Keratinocyte (primary cell): Measurements from ENCODE around the gene METTL8. TPM values are rescaled to one million over a fixed set of nuclear protein-coding genes. Genes with fewer than 3 reads are reported as not detected.

Experiments used
- DNase-seq: peaks from one replicate; pipeline ENCODE4 v3.0.0-alpha.2; 2011; ENCODE audit warnings: low read depth, missing footprints, low spot score
- FAIRE-seq: peaks from 2 replicates; lab custom pipeline; 2011; peaks lifted over from hg19 to GRCh38; lab: Jason Lieb, UNC
- H2AFZ ChIP-seq: 2 replicates; pipeline ENCODE4 v1.6.0; 2012; ENCODE audit warnings: low read length, control low read depth, inconsistent platforms; ENCODE audit not compliant: control insufficient read depth
- H3K27ac ChIP-seq: 2 replicates; pipeline ENCODE4 v1.5.1; 2011; ENCODE audit warnings: low read length; ENCODE audit not compliant: control insufficient read depth, insufficient read depth
- H3K27me3 ChIP-seq: 3 replicates; pipeline ENCODE4 v1.6.0; 2011; ENCODE audit warnings: low read length; ENCODE audit not compliant: control insufficient read depth, insufficient read depth; ENCODE audit errors: extremely low read depth
- H3K36me3 ChIP-seq, 2 experiments: 2 replicates in 1 of 2; 3 replicates in 1 of 2; pipeline ENCODE4 v1.5.1; 2011; ENCODE audit warnings: low read length in 2 of 2, mild to moderate bottlenecking in 1 of 2; ENCODE audit not compliant: control insufficient read depth in 2 of 2, insufficient read depth in 2 of 2; ENCODE audit errors: extremely low read depth in 1 of 2
- H3K4me1 ChIP-seq: 3 replicates; pipeline ENCODE4 v1.5.1; 2011; ENCODE audit warnings: low read length; ENCODE audit not compliant: control insufficient read depth, insufficient read depth; ENCODE audit errors: extremely low read depth
- H3K4me2 ChIP-seq: 3 replicates; pipeline ENCODE4 v1.6.0; 2011; ENCODE audit warnings: low read depth, low read length; ENCODE audit not compliant: control insufficient read depth, insufficient read depth; ENCODE audit errors: extremely low read depth
- H3K4me3 ChIP-seq, 3 experiments: fragments of 200-600 bp in 1 of 3; sonication (generic) in 1 of 3; 2 replicates in 2 of 3; 3 replicates in 1 of 3; pipeline ENCODE4 v1.5.1; 2011 to 2016; ENCODE audit warnings: low read length in 3 of 3, mild to moderate bottlenecking in 3 of 3, control low read depth in 2 of 3, inconsistent platforms in 1 of 3, low read depth in 1 of 3, mixed read lengths in 1 of 3, mixed run types in 1 of 3, moderate library complexity in 1 of 3; ENCODE audit not compliant: control insufficient read depth in 2 of 3, insufficient read depth in 2 of 3; ENCODE audit errors: extremely low read depth in 1 of 3
- H3K79me2 ChIP-seq: 2 replicates; pipeline ENCODE4 v1.6.0; 2012; ENCODE audit warnings: low read length; ENCODE audit not compliant: control insufficient read depth, insufficient read depth
- H3K9ac ChIP-seq: 3 replicates; pipeline ENCODE4 v1.6.0; 2011; ENCODE audit warnings: low read length; ENCODE audit not compliant: control insufficient read depth, insufficient read depth; ENCODE audit errors: extremely low read depth
- H3K9me1 ChIP-seq: 3 replicates; pipeline ENCODE4 v1.6.0; 2011; ENCODE audit warnings: low read length; ENCODE audit not compliant: control insufficient read depth, insufficient read depth; ENCODE audit errors: extremely low read depth
- H3K9me3 ChIP-seq: 2 replicates; pipeline ENCODE4 v1.5.1; 2012; ENCODE audit warnings: low read depth, low read length; ENCODE audit not compliant: control insufficient read depth
- H4K20me1 ChIP-seq: 3 replicates; pipeline ENCODE4 v1.6.0; 2011; ENCODE audit warnings: low read length; ENCODE audit not compliant: control insufficient read depth, insufficient read depth; ENCODE audit errors: extremely low read depth
- CTCF ChIP-seq, 3 experiments: IDR thresholded peaks in 1 of 3; conservative IDR thresholded peaks in 1 of 3; optimal IDR thresholded peaks in 1 of 3; 2 replicates in 2 of 3; 3 replicates in 1 of 3; pipeline versions ENCODE3 to v1.5.1; 2011; ENCODE audit warnings: low read length in 3 of 3, mild to moderate bottlenecking in 3 of 3, moderate library complexity in 2 of 3, control low read depth in 1 of 3, inconsistent platforms in 1 of 3; ENCODE audit not compliant: insufficient read depth in 2 of 3; ENCODE audit errors: extremely low read depth in 1 of 3
- EZH2 ChIP-seq: IDR thresholded peaks from one replicate; pipeline ENCODE4 v1.6.1; 2012; ENCODE audit warnings: inconsistent platforms, mild to moderate bottlenecking, low read length, moderate library complexity
- dilution Hi-C: fragments of 300-500 bp; cut with MboI; formaldehyde crosslinking; loops from one replicate; pipeline ENCODE4 v1.7.0; 2020; ENCODE audit warnings: low sequenced_read_pairs; ENCODE audit not compliant: extremely low pct_ligation_motif_present
- polyA plus RNA-seq, 5 experiments: library from polyadenylated mRNA; depleted of rRNA in 3 of 5; stranded (reverse) in 3 of 5; stranded (forward) in 1 of 5; unstranded in 1 of 5; fragments of >200 nt; gene quantifications; 1 replicate in 1 of 5; 2 replicates in 3 of 5; 3 replicates in 1 of 5; pipeline versions ENCODE4 v1.2.1 to v1.2.3, GENCODE V29; 2011 to 2012; ENCODE audit warnings: missing spikeins in 2 of 5, low read depth in 1 of 5, low replicate concordance in 1 of 5

Gene METTL8
- polyA plus RNA-seq, 1 donor (not counting 4 experiments of a cell fraction or from before 2014, with no cell fraction given), result 81.2 TPM

GRCh38 chr2:171310889-171311288 is 122.9 kb downstream of the METTL8 start:
- Histone ChIP-seq H3K27me3 (no peaks in the 10 kb centered on the region), H2AFZ (no peak overlapping the region), H3K36me3 (no peaks in the 10 kb centered on the region), H3K4me2 (no peak overlapping the region), H3K79me2 (no peaks in the 10 kb centered on the region), H3K4me1 (no peaks in the 10 kb centered on the region), H3K9ac (no peak overlapping the region), H4K20me1 (no peaks in the 10 kb centered on the region), H3K4me3 (no peak overlapping the region), H3K27ac (no peak overlapping the region), H3K9me3 (peaks cover 3% of the 10 kb centered on the region), H3K9me1 (no peaks in the 10 kb centered on the region)
- FAIRE-seq (no peak), DNase-seq (no peak)
- dilution Hi-C loops, result no loop called here
- TF ChIP-seq EZH2 (no peak), CTCF (optimal IDR thresholded peaks at IDR 0.05 in 1 of 3, IDR thresholded peaks at IDR 0.05 in 1 of 3, conservative IDR thresholded peaks at IDR 0.05 in 1 of 3; ENCODE audit: extremely low read depth in 1 of 3, insufficient read depth in 2 of 3, low read length in 3 of 3) (no peak)

- Histone ChIP-seq H3K9me1 (no peaks in the 10 kb centered on the region), H3K4me3 (no peak overlapping the region), H4K20me1 (no peaks in the 10 kb centered on the region), H3K27ac (no peak overlapping the region), H3K9ac (no peak overlapping the region), H3K79me2 (no peaks in the 10 kb centered on the region), H3K4me2 (no peak overlapping the region), H3K4me1 (no peaks in the 10 kb centered on the region), H3K36me3 (no peaks in the 10 kb centered on the region), H3K27me3 (no peaks in the 10 kb centered on the region), H3K9me3 (peaks cover 3% of the 10 kb centered on the region), H2AFZ (no peak overlapping the region)
- FAIRE-seq (no peak), DNase-seq (no peak)
- no peak for TF ChIP-seq CTCF (optimal IDR thresholded peaks at IDR 0.05 in 1 of 3, IDR thresholded peaks at IDR 0.05 in 1 of 3, conservative IDR thresholded peaks at IDR 0.05 in 1 of 3; ENCODE audit: extremely low read depth in 1 of 3, insufficient read depth in 2 of 3, low read length in 3 of 3)
- TF ChIP-seq EZH2, result no peak
- dilution Hi-C loops, result no loop called here
These were observed 124.1 kb downstream of the METTL8 start for GRCh38 chr2:171309455-171310286.
